Measurements from ENCODE around the gene PZP.
A peak's percentile ranks its signal among the peaks of the same experiment; 100 is the strongest.
"Not testable (repeated sequence)": the region's sequence is repeated elsewhere in the genome, so short reads cannot be mapped to it uniquely, and the experiment has no call there.

PZP gene

GRCh38 chr12:9208229-9208628, at the start of gene PZP:
Gene PZP (minus strand): TSS chr12:9208395. CDS start chr12:9208341, 54 bp downstream.
- Mint-ChIP-seq H3K9me3 (no peaks in the 10 kb centered on the region), H3K27me3 (peaks cover 0 to 4% of the 10 kb centered on the region in 2 donors), H3K27ac (no peak within 1 kb of the TSS), H3K36me3 (no peaks in the 10 kb centered on the region), H3K4me1 (no peaks in the 10 kb centered on the region), H3K4me3 (no peak within 1 kb of the TSS)
- no peak for DNase-seq
- ATAC-seq (replicated peaks), result no peak

DNA sequence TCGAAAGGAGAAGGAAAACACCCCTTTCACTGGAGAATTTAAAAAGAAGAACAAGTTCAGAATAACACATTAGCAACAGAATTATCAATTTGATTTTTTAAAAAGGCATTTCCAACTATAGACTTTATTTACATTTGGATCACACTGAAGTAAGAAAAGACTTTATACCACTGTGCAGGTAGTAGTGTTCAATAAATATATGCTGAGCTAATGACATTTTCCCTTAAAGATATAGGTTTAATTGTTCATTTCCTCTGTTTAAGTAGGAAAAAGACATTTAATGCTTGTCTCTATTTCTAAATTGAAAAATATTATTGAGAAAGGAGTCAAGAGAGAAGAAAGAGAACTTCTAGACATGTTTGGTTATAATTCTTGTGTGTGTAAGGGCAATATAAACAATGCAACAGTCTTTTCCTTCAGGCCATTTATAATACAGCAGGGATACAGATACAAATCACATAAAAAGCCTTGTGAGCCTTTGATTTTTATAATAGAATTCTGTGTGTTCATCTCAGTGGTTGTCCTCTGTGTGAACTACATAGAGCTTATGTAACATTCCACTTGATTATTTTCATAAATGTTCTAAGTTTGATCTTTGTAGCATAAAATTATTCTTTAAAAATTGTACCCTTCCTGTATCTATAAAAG, 48.7 kb upstream of the PZP start:
- no peak for DNase-seq

GRCh38 chr12:9256341-9256740, 48.1 kb upstream of the PZP start:
- H3K9me3 Mint-ChIP-seq, result peaks cover 0 to 2% of the 10 kb centered on the region in 2 donors
- ATAC-seq (replicated peaks), result no peak
- no peaks in the 10 kb centered on the region for H3K36me3 Mint-ChIP-seq

More for the DNA sequence above, 48.7 kb upstream of the PZP start:
- no peaks in the 10 kb centered on the region for H3K36me3 Mint-ChIP-seq
- no peak overlapping the region for H3K27ac Mint-ChIP-seq
- peaks cover 8 to 13% of the 10 kb centered on the region in 2 donors for H3K27me3 Mint-ChIP-seq
- ATAC-seq (replicated peaks), result no peak
- no peak overlapping the region for H3K4me3 Mint-ChIP-seq
- H3K4me1 Mint-ChIP-seq, result no peaks in the 10 kb centered on the region
- H3K9me3 Mint-ChIP-seq, result peaks cover 0 to 2% of the 10 kb centered on the region in 2 donors

GRCh38 chr12:9255837-9256236, 47.6 kb upstream of the PZP start:
- H3K27ac Mint-ChIP-seq, result no peak overlapping the region
- peaks cover 0 to 2% of the 10 kb centered on the region in 2 donors for H3K9me3 Mint-ChIP-seq
- H3K36me3 Mint-ChIP-seq, result no peaks in the 10 kb centered on the region
- H3K4me3 Mint-ChIP-seq, result no peak overlapping the region
- no peak for ATAC-seq (replicated peaks)
- DNase-seq, result no peak
- peaks cover 19 to 23% of the 10 kb centered on the region in 2 donors for H3K27me3 Mint-ChIP-seq
- no peaks in the 10 kb centered on the region for H3K4me1 Mint-ChIP-seq

More at GRCh38 chr12:9256341-9256740, 48.1 kb upstream of the PZP start:
- Mint-ChIP-seq H3K27ac (no peak overlapping the region), H3K27me3 (peaks cover 14 to 18% of the 10 kb centered on the region in 2 donors), H3K4me1 (no peaks in the 10 kb centered on the region), H3K4me3 (no peak overlapping the region)
- DNase-seq, result no peak

DNA sequence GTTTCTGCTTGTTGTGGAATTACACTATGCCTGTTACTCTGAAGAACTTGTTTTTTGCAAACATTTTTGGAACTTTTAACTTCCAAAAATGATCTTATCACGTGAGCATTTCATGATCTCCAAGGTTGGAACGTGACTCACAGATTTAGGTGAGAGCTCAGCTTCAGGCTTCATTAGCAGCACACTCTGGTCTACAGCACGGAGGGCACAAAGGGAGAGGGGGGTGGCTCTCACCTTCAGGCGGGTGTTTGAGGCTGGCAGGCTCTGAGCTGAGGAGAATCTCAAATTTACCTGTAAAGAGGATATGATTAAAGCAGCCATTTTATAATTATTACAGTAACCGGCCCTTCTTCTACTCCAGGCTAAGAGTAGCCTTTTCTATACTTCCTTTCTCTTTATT, 45.3 kb upstream of the PZP start:
- Mint-ChIP-seq H3K4me1 (no peaks in the 10 kb centered on the region), H3K27ac (no peak overlapping the region), H3K27me3 (peaks cover 32 to 35% of the 10 kb centered on the region in 2 donors), H3K36me3 (peaks cover 0 to 4% of the 10 kb centered on the region in 2 donors), H3K4me3 (no peak overlapping the region), H3K9me3 (peaks cover 3 to 4% of the 10 kb centered on the region in 2 donors)
- DNase-seq, result no peak
- no peak for ATAC-seq (replicated peaks)

DNA sequence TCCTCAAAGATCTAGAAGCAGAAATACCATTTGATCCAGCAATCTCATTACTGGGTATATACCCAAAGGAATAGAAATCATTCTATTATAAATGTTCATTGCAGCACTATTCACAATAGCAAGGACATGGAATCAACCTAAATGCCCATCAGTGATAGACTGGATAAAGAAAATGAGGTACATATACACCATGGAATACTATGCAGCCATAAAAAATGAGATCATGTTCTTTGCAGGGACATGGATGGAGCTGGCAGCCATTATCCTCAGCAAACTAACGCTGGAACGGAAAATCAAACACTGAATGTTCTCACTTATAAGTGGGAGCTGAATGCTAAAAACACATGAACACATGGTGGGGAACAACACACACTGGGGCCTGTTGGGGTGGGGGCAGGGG, 44.6 kb upstream of the PZP start:
- not testable (repeated sequence) for H3K4me3 Mint-ChIP-seq; H3K27ac Mint-ChIP-seq; H3K4me1 Mint-ChIP-seq; DNase-seq; H3K9me3 Mint-ChIP-seq; H3K36me3 Mint-ChIP-seq; ATAC-seq (replicated peaks)
- peaks cover 35 to 38% of the 10 kb centered on the region in 2 donors for H3K27me3 Mint-ChIP-seq

DNA sequence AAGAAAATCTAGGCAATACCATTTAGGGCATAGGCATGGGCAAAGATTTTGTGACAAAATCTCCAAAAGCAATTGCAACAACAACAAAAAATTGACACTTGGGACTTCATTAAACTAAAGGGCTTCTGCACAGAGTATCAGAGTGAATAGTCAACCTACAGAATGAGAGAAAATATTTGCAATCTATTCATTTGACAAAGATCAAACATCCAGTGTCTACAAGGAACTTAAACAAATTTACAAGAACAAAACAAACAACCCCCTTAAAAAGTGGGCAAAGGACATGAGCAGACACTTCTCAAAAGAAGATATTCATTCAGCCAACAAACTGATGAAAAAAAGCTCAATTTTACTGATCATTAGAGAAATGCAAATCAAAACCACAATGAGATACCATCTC, 44.1 kb upstream of the PZP start:
- DNase-seq, result no peak
- Mint-ChIP-seq H3K27ac (no peak overlapping the region), H3K36me3 (peaks cover 0 to 4% of the 10 kb centered on the region in 2 donors), H3K27me3 (peaks cover 35 to 40% of the 10 kb centered on the region in 2 donors), H3K4me3 (no peak overlapping the region), H3K4me1 (no peaks in the 10 kb centered on the region), H3K9me3 (peaks cover 3 to 4% of the 10 kb centered on the region in 2 donors)
- no peak for ATAC-seq (replicated peaks)

DNA sequence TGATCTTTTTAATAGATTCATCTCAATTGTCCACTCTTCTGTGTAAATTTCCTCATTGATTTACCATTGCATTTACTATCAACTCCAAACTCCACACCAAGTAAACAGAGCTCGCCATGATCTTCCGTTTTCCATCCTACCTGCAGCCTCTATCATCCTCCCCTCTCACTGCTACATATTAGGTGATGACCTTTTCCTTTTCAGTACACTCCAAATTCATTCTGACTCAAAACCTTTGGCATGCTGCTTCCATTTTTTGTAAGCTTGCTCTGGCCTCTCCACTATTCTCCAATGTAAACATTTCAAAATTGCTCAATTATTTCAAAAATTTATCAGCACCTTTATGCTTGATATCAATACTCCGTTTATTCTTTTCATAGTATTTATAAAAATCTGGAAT, 40.2 kb upstream of the PZP start:
- peaks cover 35 to 46% of the 10 kb centered on the region in 2 donors for H3K27me3 Mint-ChIP-seq
- H3K36me3 Mint-ChIP-seq, result peaks cover 0 to 4% of the 10 kb centered on the region in 2 donors
- ATAC-seq (replicated peaks) (no peak), DNase-seq (no peak)
- no peak overlapping the region for H3K4me3 Mint-ChIP-seq
- H3K27ac Mint-ChIP-seq, result no peak overlapping the region
- H3K9me3 Mint-ChIP-seq, result peaks cover 3 to 4% of the 10 kb centered on the region in 2 donors
- peaks cover 0 to 4% of the 10 kb centered on the region in 2 donors for H3K4me1 Mint-ChIP-seq

DNA sequence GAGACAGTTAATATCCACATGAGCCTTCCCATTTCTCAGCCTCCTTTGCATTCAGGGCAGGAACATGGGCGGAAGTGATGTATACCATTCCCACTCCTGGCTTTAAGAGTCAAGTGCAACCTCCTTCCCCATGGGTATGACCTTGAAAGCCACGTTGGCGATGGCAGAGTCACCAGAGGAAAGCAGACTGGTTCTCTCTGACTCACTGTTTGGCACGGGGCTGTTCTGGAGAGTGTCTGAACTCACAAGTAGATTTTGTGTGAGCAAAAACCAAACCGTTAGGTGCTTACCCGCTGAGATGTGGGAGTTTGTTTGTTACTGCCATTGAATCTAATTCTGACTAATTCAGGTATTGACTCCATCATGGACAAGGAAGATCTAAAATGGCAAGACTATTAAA, 36.7 kb upstream of the PZP start:
- peaks cover 19 to 23% of the 10 kb centered on the region in 2 donors for H3K27me3 Mint-ChIP-seq
- ATAC-seq (replicated peaks) (peak; percentile 81 to 94), DNase-seq (peak; percentile 19)
- peaks cover 5 to 7% of the 10 kb centered on the region in 2 donors for H3K4me1 Mint-ChIP-seq
- no peak overlapping the region for H3K27ac Mint-ChIP-seq
- H3K36me3 Mint-ChIP-seq, result peaks cover 3 to 4% of the 10 kb centered on the region in 2 donors
- H3K9me3 Mint-ChIP-seq, result peaks cover 0 to 1% of the 10 kb centered on the region in 2 donors
- H3K4me3 Mint-ChIP-seq, result no peak overlapping the region

GRCh38 chr12:9243999-9244649, 35.9 kb upstream of the PZP start:
- ATAC-seq (replicated peaks), result no peak
- Mint-ChIP-seq H3K27ac (no peak overlapping the region), H3K4me1 (peaks cover 6 to 8% of the 10 kb centered on the region in 2 donors), H3K27me3 (peaks cover 13 to 18% of the 10 kb centered on the region in 2 donors), H3K9me3 (no peaks in the 10 kb centered on the region), H3K4me3 (no peak overlapping the region), H3K36me3 (peaks cover 3 to 4% of the 10 kb centered on the region in 2 donors)
- no peak for DNase-seq

- H3K27ac Mint-ChIP-seq, result no peak overlapping the region
- H3K4me3 Mint-ChIP-seq, result no peak overlapping the region
- peaks cover 3 to 4% of the 10 kb centered on the region in 2 donors for H3K36me3 Mint-ChIP-seq
Observed at GRCh38 chr12:9241301-9241700, 33.1 kb upstream of the PZP start.

GRCh38 chr12:9240776-9241175, 32.6 kb upstream of the PZP start:
- no peaks in the 10 kb centered on the region for H3K9me3 Mint-ChIP-seq
- peaks cover 6 to 8% of the 10 kb centered on the region in 2 donors for H3K4me1 Mint-ChIP-seq
- no peak overlapping the region for H3K27ac Mint-ChIP-seq
- no peak overlapping the region for H3K4me3 Mint-ChIP-seq
- ATAC-seq (replicated peaks), result no peak
- H3K36me3 Mint-ChIP-seq, result peaks cover 3 to 4% of the 10 kb centered on the region in 2 donors
- DNase-seq, result no peak
- peaks cover 15 to 19% of the 10 kb centered on the region in 2 donors for H3K27me3 Mint-ChIP-seq

More at GRCh38 chr12:9241301-9241700, 33.1 kb upstream of the PZP start:
- Mint-ChIP-seq H3K9me3 (no peaks in the 10 kb centered on the region), H3K27me3 (peaks cover 17 to 19% of the 10 kb centered on the region in 2 donors), H3K4me1 (peaks cover 6 to 8% of the 10 kb centered on the region in 2 donors)
- DNase-seq (no peak), ATAC-seq (replicated peaks) (no peak)

- peak overlapping the region; percentile 88 to 90 for H3K4me3 Mint-ChIP-seq
- ATAC-seq (replicated peaks), result peak; percentile 61 to 64
- not testable (repeated sequence) for H3K9me3 Mint-ChIP-seq, H3K36me3 Mint-ChIP-seq, H3K4me1 Mint-ChIP-seq
- H3K27ac Mint-ChIP-seq, result peak overlapping the region; percentile 89
- H3K27me3 Mint-ChIP-seq, result peaks cover 13 to 19% of the 10 kb centered on the region in 2 donors
- peak; percentile 20 for DNase-seq
Observed at GRCh38 chr12:9240004-9240635, 31.9 kb upstream of the PZP start.

GRCh38 chr12:9237286-9237685, 29.1 kb upstream of the PZP start:
- Mint-ChIP-seq H3K27me3 (peaks cover 19 to 21% of the 10 kb centered on the region in 2 donors), H3K4me1 (peaks cover 4 to 6% of the 10 kb centered on the region in 2 donors), H3K36me3 (peaks cover 3 to 4% of the 10 kb centered on the region in 2 donors), H3K9me3 (no peaks in the 10 kb centered on the region), H3K27ac (no peak overlapping the region), H3K4me3 (no peak overlapping the region)
- DNase-seq (no peak), ATAC-seq (replicated peaks) (no peak)
